GM23338 (cell line): ENCODE data around the gene SLC5A2. TPM values are rescaled to one million over a fixed set of nuclear protein-coding genes. Genes with fewer than 3 reads are reported as not detected.

Experiments used
- ATAC-seq: fragments of 200-7000 bp; cut with Tn5 transposase; 3 replicates; pipeline ENCODE4 v1.9.1; 2020
- DNase-seq: peaks from one replicate; pipeline ENCODE4 v3.0.0-alpha.2; 2015; ENCODE audit warnings: low spot score
- H2AFZ ChIP-seq: fragments of 200-600 bp; sonication (generic); 2 replicates; pipeline ENCODE4 v1.8.0; 2016; ENCODE audit warnings: antibody characterized with exemption, mild to moderate bottlenecking, moderate library complexity
- H3F3A ChIP-seq: fragments of 200-600 bp; sonication (generic); replicated peaks from 2 replicates; pipeline ENCODE4 v1.8.0; 2017; ENCODE audit warnings: antibody characterized with exemption, mixed run types, low read depth
- H3K27ac ChIP-seq: fragments of 200-600 bp; sonication (generic); 2 replicates; pipeline ENCODE4 v1.6.1; 2016; ENCODE audit warnings: low read depth
- H3K27me3 ChIP-seq: fragments of 200-600 bp; sonication (generic); 2 replicates; pipeline ENCODE4 v1.8.0; 2016; ENCODE audit warnings: mild to moderate bottlenecking, mixed run types, moderate library complexity; ENCODE audit not compliant: insufficient read depth
- H3K36me3 ChIP-seq: fragments of 200-600 bp; sonication (generic); 2 replicates; pipeline ENCODE4 v1.8.0; 2016; ENCODE audit warnings: mild to moderate bottlenecking; ENCODE audit not compliant: insufficient read depth
- H3K4me1 ChIP-seq: fragments of 200-600 bp; sonication (generic); 2 replicates; pipeline ENCODE4 v1.8.0; 2016; ENCODE audit warnings: mild to moderate bottlenecking, moderate library complexity; ENCODE audit not compliant: insufficient read depth
- H3K4me2 ChIP-seq: fragments of 200-600 bp; sonication (generic); 2 replicates; pipeline ENCODE4 v1.7.1; 2017; ENCODE audit warnings: mixed run types
- H3K4me3 ChIP-seq: fragments of 200-600 bp; sonication (generic); 2 replicates; pipeline ENCODE4 v1.6.1; 2016; ENCODE audit warnings: mixed run types
- H3K79me2 ChIP-seq: fragments of 200-600 bp; sonication (generic); replicated peaks from 2 replicates; pipeline ENCODE4 v1.8.0; 2017; ENCODE audit warnings: mild to moderate bottlenecking; ENCODE audit not compliant: insufficient read depth
- H3K9me2 ChIP-seq: fragments of 200-600 bp; sonication (generic); 2 replicates; pipeline ENCODE4 v1.8.0; 2017; ENCODE audit not compliant: insufficient read depth
- H4K20me1 ChIP-seq: fragments of 200-600 bp; sonication (generic); replicated peaks from 2 replicates; pipeline ENCODE4 v1.8.0; 2017; ENCODE audit warnings: mild to moderate bottlenecking; ENCODE audit not compliant: insufficient read depth
- H3K27ac Mint-ChIP-seq: 2 replicates; pipeline ENCODE4 v1.8.0; 2020; ENCODE audit warnings: inconsistent platforms, mild to moderate bottlenecking, moderate library complexity, mixed read lengths
- H3K27me3 Mint-ChIP-seq: 3 replicates; pipeline ENCODE4 v1.8.0; 2022; ENCODE audit warnings: low read depth, mild to moderate bottlenecking, moderate library complexity, mixed read lengths, inconsistent platforms; ENCODE audit not compliant: insufficient read depth, poor library complexity
- H3K36me3 Mint-ChIP-seq: 3 replicates; pipeline ENCODE4 v1.8.0; 2021; ENCODE audit warnings: low read depth, mild to moderate bottlenecking, inconsistent platforms, moderate library complexity, mixed read lengths
- H3K4me1 Mint-ChIP-seq: 3 replicates; pipeline ENCODE4 v1.8.0; 2020; ENCODE audit warnings: mild to moderate bottlenecking, inconsistent platforms, mixed read lengths
- H3K4me3 Mint-ChIP-seq: 3 replicates; pipeline ENCODE4 v1.8.0; 2021; ENCODE audit warnings: moderate library complexity, mild to moderate bottlenecking, inconsistent platforms, mixed read lengths
- H3K9me3 Mint-ChIP-seq: 3 replicates; pipeline ENCODE4 v1.8.0; 2020; ENCODE audit warnings: moderate library complexity, mild to moderate bottlenecking, inconsistent platforms, mixed read lengths
- CREB1 ChIP-seq: fragments of 250-450 bp; sonication (Bioruptor Pico); IDR thresholded peaks from 2 replicates; pipeline ENCODE4 v1.5.0; 2020; ENCODE audit warnings: low read depth, mild to moderate bottlenecking, moderate library complexity
- CTCF ChIP-seq, 2 experiments: fragments of 200-600 bp in 1 of 2; sonication (generic) in 1 of 2; conservative IDR thresholded peaks; 2 replicates each; pipeline versions ENCODE4 v1.5.1 to v1.6.1; 2016 to 2017; ENCODE audit warnings: antibody characterized with exemption in 2 of 2, low read depth in 2 of 2, mild to moderate bottlenecking in 2 of 2, moderate library complexity in 1 of 2
- ETS1 ChIP-seq: IDR thresholded peaks from 2 replicates; pipeline ENCODE4 v1.6.1; 2016; ENCODE audit warnings: antibody characterized with exemption
- EZH2 ChIP-seq: fragments of 200-600 bp; sonication (generic); IDR thresholded peaks from one replicate; pipeline ENCODE4 v1.8.0; 2017; ENCODE audit warnings: antibody characterized with exemption, mild to moderate bottlenecking, low read depth; ENCODE audit not compliant: unreplicated experiment
- EZH2phosphoT487 ChIP-seq: fragments of 200-600 bp; sonication (generic); IDR thresholded peaks from one replicate; pipeline ENCODE4 v1.8.1; 2018; ENCODE audit warnings: antibody characterized with exemption; ENCODE audit not compliant: unreplicated experiment
- JUNB ChIP-seq: IDR thresholded peaks from one replicate; pipeline ENCODE4 v1.6.1; 2016; ENCODE audit warnings: antibody characterized with exemption; ENCODE audit not compliant: unreplicated experiment
- NANOG ChIP-seq: IDR thresholded peaks from 2 replicates; pipeline ENCODE4 v1.6.1; 2016; ENCODE audit warnings: antibody characterized with exemption, borderline replicate concordance
- POLR2AphosphoS5 ChIP-seq: IDR thresholded peaks from 2 replicates; pipeline ENCODE4 v1.6.1; 2016; ENCODE audit warnings: antibody characterized with exemption, low read depth
- REST ChIP-seq: IDR thresholded peaks from one replicate; pipeline ENCODE4 v1.6.1; 2018; ENCODE audit warnings: antibody characterized with exemption; ENCODE audit not compliant: unreplicated experiment
- STAT1 ChIP-seq: IDR thresholded peaks from one replicate; pipeline ENCODE4 v1.6.1; 2016; ENCODE audit warnings: antibody characterized with exemption; ENCODE audit not compliant: unreplicated experiment
- ZNF114 ChIP-seq: fragments of 250-450 bp; sonication (Bioruptor Pico); IDR thresholded peaks from 2 replicates; pipeline ENCODE4 v1.5.0; 2020; ENCODE audit warnings: mild to moderate bottlenecking, moderate library complexity
- ZNF331 ChIP-seq: fragments of 250-450 bp; sonication (Bioruptor Pico); IDR thresholded peaks from 2 replicates; pipeline ENCODE4 v1.5.0; 2020; ENCODE audit warnings: low read depth, mild to moderate bottlenecking, moderate library complexity
- ZNF462 ChIP-seq: fragments of 250-450 bp; sonication (Bioruptor Pico); IDR thresholded peaks from 2 replicates; pipeline ENCODE4 v1.5.0; 2020; ENCODE audit warnings: mild to moderate bottlenecking, moderate library complexity
- polyA plus RNA-seq: library from polyadenylated mRNA; unstranded; fragments of >200 nt; fragmentation: Nextera tagmentation; extraction: Ambion mirVana; gene quantifications from 2 replicates; pipeline ENCODE4 v1.2.1, GENCODE V29; 2016
- total RNA-seq: library from RNA; depleted of rRNA; stranded (reverse); fragments of >200 nt; shearing (Covaris generic); gene quantifications from 2 replicates; pipeline ENCODE4 v1.2.3, GENCODE V29; 2014

SLC5A2 gene
- total and polyA plus RNA-seq, 2 experiments from 2014 or later: 0.76 to 3.6 TPM

- TF ChIP-seq EZH2phosphoT487 (no peak), CREB1 (CRISPR knock-in tag) (no peak), STAT1 (no peak), CTCF (conservative IDR thresholded peaks at IDR 0.05; ENCODE audit: low read depth in 2 of 2) (no peak), ETS1 (no peak), ZNF462 (CRISPR knock-in tag) (no peak), ZNF331 (CRISPR knock-in tag) (no peak), NANOG (no peak), POLR2AphosphoS5 (no peak), REST (no peak), EZH2 (no peak), JUNB (no peak), ZNF114 (no peak)
- no peak overlapping the region for H3K4me2 ChIP-seq
- Mint-ChIP-seq H3K9me3 (no peaks in the 10 kb centered on the region), H3K4me1 (peaks cover 4% of the 10 kb centered on the region), H3K36me3 (no peaks in the 10 kb centered on the region), H3K27me3 (peaks cover 4% of the 10 kb centered on the region), H3K4me3 (no peak overlapping the region), H3K27ac (no peak overlapping the region)
- no peaks in the 10 kb centered on the region for H4K20me1 ChIP-seq
- DNase-seq: no peak
- no peaks in the 10 kb centered on the region for H3F3A ChIP-seq
- H3K27me3 ChIP-seq: no peaks in the 10 kb centered on the region
- H3K4me1 ChIP-seq: no peaks in the 10 kb centered on the region
- H3K4me3 ChIP-seq: no peak overlapping the region
- no peaks in the 10 kb centered on the region for H3K79me2 ChIP-seq
- no peak overlapping the region for H3K27ac ChIP-seq
- H3K36me3 ChIP-seq: no peaks in the 10 kb centered on the region
- no peaks in the 10 kb centered on the region for H3K9me2 ChIP-seq
- ATAC-seq: peak; percentile 38
- H2AFZ ChIP-seq: 0 out of 2 replicates have a peak overlapping the region, but pooled peaks have one; percentile 59
These were observed 46.5 kb upstream of the SLC5A2 start for GRCh38 chr16:31436221-31437045.
